CD4-positive, alpha-beta T cell treated with Interleukin-15 for 1 hour (primary cell): ENCODE data around the gene SPAG8.
A peak's percentile ranks its signal among the peaks of the same experiment; 100 is the strongest.

Source experiments
- DNase-seq: peaks from one replicate; pipeline ENCODE4 v3.0.0-alpha.2; 2020

The SPAG8 gene

DNA sequence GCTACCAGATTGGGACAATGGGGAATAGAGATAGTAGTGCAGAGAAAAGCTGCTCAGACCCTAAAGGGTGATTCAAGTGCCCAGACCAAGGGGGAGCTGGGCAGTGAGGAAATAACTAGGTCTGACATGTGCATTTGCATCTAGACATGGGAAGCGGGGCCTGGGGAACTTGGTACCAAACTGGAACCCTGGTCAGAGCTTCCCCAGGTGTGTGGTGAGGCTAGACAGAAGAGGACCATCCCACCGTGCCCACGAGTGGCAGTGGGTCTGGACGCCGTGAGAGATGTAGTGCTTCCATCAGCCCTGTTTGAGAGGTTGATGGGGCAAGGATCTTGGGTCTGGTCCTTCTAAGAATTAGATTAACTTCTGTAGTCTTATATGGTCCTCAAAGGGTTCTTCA, 24.5 kb upstream of the SPAG8 start:
- no peak for DNase-seq

DNA sequence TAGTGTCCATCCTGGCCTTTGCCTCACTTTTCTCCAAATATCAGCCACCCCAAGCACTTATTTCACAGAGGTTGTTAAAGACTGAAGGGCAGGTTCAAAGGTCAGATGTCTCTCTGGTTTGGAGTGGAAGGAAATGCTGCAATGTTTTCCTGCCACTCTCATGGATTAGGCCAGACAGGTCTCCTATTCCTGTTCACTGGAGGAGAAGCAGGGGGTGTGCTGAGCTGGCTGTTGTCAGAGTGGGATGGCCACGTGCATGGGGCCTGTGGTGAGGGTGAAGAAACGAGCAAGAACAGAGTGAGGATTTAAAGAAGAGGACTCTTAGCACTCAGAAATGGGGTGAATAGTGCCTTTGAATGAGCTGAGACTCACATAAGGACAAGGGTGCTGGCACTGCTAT, 23.7 kb upstream of the SPAG8 start:
- no peak for DNase-seq

DNA sequence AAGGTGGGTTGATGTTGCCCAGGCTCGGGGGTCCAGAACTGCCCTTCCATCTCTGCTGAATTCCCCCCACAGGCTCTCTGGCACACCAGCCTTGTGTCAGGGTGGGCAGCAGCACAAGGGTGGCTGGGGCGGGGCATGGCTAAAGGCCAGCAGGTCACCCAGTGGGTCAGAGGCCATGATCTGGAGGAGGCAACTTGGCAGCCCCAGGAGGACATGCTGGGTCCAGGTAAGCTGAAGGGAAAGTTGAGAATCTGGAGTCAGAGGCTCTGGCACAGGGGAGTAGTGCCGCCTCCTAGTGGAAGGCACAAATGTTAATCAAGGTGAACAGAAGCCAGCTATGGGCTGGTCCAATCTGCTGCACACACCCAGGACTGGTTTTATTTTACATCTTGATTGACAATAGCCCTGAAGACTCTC, 23.2 kb upstream of the SPAG8 start:
- no peak for DNase-seq

GRCh38 chr9:35834260-35835215, 22.5 kb upstream of the SPAG8 start:
- no peak for DNase-seq

GRCh38 chr9:35832814-35833213, 20.8 kb upstream of the SPAG8 start:
- DNase-seq: no peak

DNA sequence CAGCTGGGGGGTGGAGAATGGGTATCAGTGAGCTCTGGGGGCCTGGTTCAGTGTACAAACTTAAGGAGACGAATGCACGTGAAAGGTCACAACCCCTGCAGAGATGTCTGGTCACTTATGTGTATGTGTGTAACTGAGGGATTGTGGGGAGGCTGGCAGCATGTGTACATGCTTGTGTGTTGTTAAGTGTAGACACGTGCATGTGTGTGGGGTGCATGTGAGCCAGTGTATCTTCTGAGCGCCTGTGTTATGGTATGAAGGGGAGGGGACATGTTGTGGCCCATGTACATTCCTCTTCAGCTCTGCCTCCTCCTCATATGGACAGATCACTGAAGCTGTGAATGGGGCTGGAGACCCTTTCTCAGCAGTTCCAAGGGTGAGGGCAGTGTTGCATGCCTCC, 19.0 kb upstream of the SPAG8 start:
- no peak for DNase-seq

- no peak for DNase-seq
These were observed 17.7 kb upstream of the SPAG8 start for GRCh38 chr9:35829764-35830096.

GRCh38 chr9:35829084-35829763, 17.2 kb upstream of the SPAG8 start, which contains the start of gene TMEM8B:
Gene TMEM8B, plus strand, starts transcription at chr9:35829228. Its CDS starts 220 bp downstream, at chr9:35829448.
- peak; percentile 93 for DNase-seq

GRCh38 chr9:35828716-35829083, 16.6 kb upstream of the SPAG8 start, which contains the start of gene FAM221B:
Gene FAM221B, minus strand, starts transcription at chr9:35828732. Its CDS starts 2,571 bp downstream, at chr9:35826161.
- no peak for DNase-seq

GRCh38 chr9:35827486-35827885, 15.4 kb upstream of the SPAG8 start:
- no peak for DNase-seq

DNA sequence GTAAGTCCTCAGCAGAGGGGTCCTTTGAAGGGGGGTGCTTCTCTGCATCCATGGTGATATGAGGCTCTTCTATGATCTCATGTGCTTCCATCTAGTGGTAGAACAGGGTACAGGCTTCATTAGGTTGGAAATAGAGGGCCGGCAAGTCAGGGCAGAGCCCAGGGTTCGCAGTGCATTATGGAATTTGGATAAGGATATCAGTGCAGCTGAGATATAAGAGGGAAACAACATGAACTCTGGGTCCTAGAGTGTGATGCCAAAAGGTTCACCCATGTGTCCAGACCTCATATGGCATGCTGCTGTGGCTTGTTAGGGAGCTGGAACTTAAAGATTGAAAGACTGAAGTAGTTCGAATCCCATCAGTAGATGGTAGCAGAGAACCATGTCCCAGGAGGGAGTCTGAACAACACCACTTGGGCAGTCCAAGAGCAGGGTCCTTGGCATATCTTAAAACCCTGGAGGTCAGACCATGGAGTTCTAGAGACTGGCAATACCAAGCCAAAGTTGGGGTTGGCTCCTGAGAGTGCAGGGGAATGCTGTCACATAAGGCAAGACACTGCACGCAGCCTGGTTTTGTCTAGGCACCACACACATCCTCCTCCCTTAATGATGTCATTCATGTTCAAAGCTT, 14.1 kb upstream of the SPAG8 start:
- DNase-seq: no peak

GRCh38 chr9:35822926-35823325, 10.9 kb upstream of the SPAG8 start:
- DNase-seq: no peak

- DNase-seq: no peak
These were observed 8.0 kb upstream of the SPAG8 start for GRCh38 chr9:35820076-35820475.

- DNase-seq: no peak
These were observed 6.3 kb upstream of the SPAG8 start for GRCh38 chr9:35818341-35818740.

DNA sequence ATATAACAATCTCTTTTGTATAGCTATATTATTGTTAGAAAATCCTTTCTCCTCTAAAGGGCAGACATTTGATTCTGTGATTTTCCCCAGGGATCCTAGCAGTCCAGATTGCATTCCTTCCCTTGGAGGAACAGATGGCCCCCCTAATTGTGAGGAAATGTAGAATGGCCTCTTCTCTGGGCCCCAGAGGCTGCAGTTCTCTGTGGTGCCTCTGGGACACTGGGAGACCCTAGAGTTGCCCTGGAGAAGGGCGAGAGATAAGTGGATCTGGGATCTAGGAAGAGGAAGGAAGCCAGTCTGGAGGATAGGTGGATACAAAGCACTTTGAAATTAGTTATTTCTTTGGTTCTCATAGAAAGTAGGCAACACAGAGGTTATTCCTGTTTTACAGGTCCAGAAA, 4.6 kb upstream of the SPAG8 start:
- DNase-seq: no peak

DNA sequence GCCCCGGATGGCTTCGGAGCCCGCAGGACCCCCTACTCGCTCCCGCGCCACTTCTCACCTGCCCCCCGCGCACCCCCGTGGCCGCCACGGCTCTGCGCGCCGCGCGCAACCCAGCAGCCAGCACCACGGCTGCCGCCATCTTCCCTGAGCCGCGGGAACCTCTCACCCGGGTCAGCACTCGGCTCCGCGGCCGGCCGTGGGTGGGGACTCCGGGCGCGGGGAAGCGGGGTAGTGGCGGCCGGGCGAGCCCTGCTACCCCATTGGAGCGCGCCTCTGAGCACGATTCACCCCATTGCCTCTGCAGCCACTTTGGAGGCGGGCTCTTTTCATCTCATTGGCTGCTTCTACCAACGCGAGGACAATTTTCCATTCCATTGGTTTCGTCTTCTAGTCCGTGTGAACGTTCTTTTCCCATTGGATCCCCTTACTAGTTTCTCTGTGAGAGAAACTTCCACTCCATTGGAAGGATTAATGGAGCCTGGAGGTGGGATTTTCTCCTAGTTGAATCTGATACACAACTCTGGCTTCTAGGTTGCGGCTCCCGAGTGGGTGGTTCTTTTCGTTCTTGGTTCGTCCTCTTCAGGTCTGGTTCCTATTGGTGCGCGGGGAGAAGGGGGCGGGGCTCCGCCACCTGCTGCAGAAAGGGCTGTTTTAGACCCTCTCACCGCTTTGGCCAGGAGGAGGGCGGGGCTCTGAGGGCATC, 2.9 kb upstream of the SPAG8 start, which contains the start of gene HINT2:
Gene HINT2, minus strand, starts transcription at position 202 of the 703 bp plus-strand sequence. Its CDS starts 63 bp downstream, at position 139.
- DNase-seq: peak; percentile 98

GRCh38 chr9:35814106-35814840, 2.2 kb upstream of the SPAG8 start:
- DNase-seq: peak; percentile 31

DNA sequence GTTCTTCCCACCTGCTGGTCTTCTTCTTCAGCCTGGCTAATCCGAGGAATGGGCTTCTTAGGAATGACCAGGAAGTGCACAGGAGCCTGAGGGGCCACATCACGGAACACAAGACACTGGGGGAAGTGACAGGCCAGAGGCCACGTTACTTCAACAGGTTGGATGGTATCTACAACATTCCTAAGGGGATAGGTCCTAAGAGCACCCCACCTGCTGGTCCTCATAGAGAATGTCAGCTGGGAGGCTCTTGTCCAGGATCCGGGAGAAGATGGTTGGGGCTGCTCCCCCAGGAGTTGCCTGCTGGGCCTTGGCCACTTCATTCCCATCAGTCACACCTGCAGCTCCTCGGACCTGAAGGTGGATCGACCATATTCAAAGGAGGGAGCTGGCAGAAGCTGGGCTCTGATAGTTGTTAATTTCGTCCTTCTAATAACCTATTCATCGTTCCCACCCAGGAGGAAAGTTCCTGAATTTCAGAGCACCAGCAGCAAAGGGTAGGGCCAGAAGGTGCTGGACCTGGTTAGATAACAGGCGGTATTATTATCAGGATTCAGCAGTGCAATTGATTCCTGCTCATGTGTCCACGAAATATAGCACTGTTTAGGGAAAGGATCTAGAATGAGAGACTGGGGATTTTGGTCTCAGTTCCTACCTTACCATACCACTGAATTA, 1.5 kb upstream of the SPAG8 start:
- DNase-seq: no peak

- DNase-seq: no peak
These were observed 559 bp downstream of the SPAG8 start for GRCh38 chr9:35811381-35812024.

DNA sequence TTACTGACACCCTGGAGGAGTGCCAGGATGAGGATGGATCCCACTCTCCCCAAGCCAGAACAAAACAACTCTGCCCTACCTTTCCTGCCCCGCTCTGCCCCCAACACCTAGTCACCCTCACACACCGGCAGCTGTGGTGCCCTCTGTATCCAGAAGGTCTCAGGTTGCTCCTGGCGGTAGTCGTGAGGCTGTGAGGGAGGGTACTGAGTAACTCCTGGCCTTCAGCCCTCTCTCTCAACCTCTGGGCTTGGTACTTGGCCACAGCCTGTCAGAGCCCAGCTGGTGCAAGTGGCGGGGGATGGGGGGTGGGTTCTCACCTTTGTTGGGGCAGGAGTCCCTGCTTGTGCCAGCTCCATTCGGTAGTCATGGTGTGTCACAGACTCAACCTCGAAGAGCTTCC, 1.9 kb downstream of the SPAG8 start:
- no peak for DNase-seq

DNA sequence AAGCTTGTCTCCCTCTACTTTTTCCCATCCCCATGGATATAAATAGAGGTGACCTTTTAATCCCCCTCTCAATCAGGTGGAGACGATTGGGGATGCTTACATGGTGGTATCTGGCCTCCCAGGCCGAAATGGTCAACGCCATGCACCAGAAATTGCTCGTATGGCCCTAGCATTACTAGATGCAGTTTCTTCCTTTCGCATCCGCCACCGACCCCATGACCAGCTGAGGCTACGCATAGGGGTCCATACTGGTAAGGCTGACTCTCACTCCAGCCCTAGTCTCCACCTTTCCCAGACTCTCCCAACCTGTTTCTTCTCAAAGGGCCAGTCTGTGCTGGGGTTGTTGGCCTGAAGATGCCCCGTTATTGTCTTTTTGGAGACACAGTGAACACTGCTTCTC, 3.6 kb downstream of the SPAG8 start:
- no peak for DNase-seq
